ENCODE measurements around the gene MYO1G.

MYO1G gene

GRCh38 chr7:44987457-44987856 is 8.6 kb upstream of the MYO1G start:
- no peak for TF ChIP-seq CTCF (IDR thresholded peaks at IDR 0.05; ENCODE audit: extremely low read depth, missing control alignments)
- no peak for DNase-seq (ENCODE audit: low spot score)

- peak; percentile 89 for DNase-seq (ENCODE audit: low spot score)
- no peak for TF ChIP-seq CTCF (IDR thresholded peaks at IDR 0.05; ENCODE audit: extremely low read depth, missing control alignments)
These were observed 7.6 kb upstream of the MYO1G start for GRCh38 chr7:44986218-44987053.

GRCh38 chr7:44985900-44986217 is 7.0 kb upstream of the MYO1G start:
- DNase-seq (ENCODE audit: low spot score), result no peak
- no peak for TF ChIP-seq CTCF (IDR thresholded peaks at IDR 0.05; ENCODE audit: extremely low read depth, missing control alignments)

GRCh38 chr7:44985033-44985695 is 6.3 kb upstream of the MYO1G start:
- no peak for TF ChIP-seq CTCF (IDR thresholded peaks at IDR 0.05; ENCODE audit: extremely low read depth, missing control alignments)

GRCh38 chr7:44984478-44984758 is 5.6 kb upstream of the MYO1G start:
- TF ChIP-seq CTCF (IDR thresholded peaks at IDR 0.05; ENCODE audit: extremely low read depth, missing control alignments), result no peak
- DNase-seq (ENCODE audit: low spot score), result no peak

More at GRCh38 chr7:44985033-44985695, 6.3 kb upstream of the MYO1G start:
- no peak for DNase-seq (ENCODE audit: low spot score)

GRCh38 chr7:44983742-44984477 is 5.1 kb upstream of the MYO1G start:
- no peak for DNase-seq (ENCODE audit: low spot score)
- no peak for TF ChIP-seq CTCF (IDR thresholded peaks at IDR 0.05; ENCODE audit: extremely low read depth, missing control alignments)

GRCh38 chr7:44982970-44983369 is 4.2 kb upstream of the MYO1G start:
- no peak for TF ChIP-seq CTCF (IDR thresholded peaks at IDR 0.05; ENCODE audit: extremely low read depth, missing control alignments)
- DNase-seq (ENCODE audit: low spot score), result no peak
